Esophagus squamous epithelium (tissue), 4 donors: ENCODE results near the gene GEN1.

Experiments used
- POLR2A ChIP-seq, 4 donors: fragments of 450-650 bp; IDR thresholded peaks; one replicate each; pipeline ENCODE4 v1.6.1; 2017; ENCODE audit warnings: antibody characterized with exemption in 4 of 4, mild to moderate bottlenecking in 4 of 4, moderate library complexity in 3 of 4
- TF ChIP-seq, protein P1 (sequence below), 6 experiments: fragments of 450-650 bp in 4 of 6; fragments of 200-600 bp in 2 of 6; sonication (generic) in 2 of 6; IDR thresholded peaks; one replicate each; pipeline ENCODE4 v1.5.1; 2016 to 2019; ENCODE audit warnings: antibody characterized with exemption in 6 of 6, mild to moderate bottlenecking in 4 of 6, moderate library complexity in 4 of 6

DNA sequence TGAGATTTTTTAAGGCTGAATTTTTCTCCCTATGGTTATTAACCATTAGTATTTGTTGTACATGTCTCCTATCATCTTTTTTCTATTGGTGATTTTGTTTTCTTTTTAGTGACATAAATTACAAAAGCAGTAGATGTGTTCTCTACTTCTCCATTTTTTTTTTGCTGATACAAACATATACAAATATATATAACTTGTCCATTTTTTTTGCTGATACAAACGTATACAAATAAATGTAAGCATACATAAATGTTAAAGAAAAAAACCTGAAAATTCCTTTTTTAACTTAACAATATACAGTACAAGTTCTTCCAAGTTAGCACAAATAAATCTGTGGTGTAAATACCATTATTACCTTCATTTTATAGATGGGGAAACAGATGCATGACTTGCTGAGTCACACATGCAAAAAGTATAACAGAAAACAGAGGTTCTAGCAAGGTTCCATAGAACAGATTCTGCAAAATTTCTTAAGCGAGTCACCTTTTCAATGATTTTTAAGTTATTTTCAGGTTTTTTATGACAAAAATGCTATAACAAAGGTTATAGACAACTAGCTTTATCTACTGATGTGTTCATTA, 64.4 kb downstream of the GEN1 start:
- TF ChIP-seq, protein P1, sequence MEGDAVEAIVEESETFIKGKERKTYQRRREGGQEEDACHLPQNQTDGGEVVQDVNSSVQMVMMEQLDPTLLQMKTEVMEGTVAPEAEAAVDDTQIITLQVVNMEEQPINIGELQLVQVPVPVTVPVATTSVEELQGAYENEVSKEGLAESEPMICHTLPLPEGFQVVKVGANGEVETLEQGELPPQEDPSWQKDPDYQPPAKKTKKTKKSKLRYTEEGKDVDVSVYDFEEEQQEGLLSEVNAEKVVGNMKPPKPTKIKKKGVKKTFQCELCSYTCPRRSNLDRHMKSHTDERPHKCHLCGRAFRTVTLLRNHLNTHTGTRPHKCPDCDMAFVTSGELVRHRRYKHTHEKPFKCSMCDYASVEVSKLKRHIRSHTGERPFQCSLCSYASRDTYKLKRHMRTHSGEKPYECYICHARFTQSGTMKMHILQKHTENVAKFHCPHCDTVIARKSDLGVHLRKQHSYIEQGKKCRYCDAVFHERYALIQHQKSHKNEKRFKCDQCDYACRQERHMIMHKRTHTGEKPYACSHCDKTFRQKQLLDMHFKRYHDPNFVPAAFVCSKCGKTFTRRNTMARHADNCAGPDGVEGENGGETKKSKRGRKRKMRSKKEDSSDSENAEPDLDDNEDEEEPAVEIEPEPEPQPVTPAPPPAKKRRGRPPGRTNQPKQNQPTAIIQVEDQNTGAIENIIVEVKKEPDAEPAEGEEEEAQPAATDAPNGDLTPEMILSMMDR (IDR thresholded peaks at IDR 0.05): no peak
- no peak for TF ChIP-seq POLR2A (IDR thresholded peaks at IDR 0.05)
